ENCODE results near the gene CDK6.

Gene CDK6

DNA sequence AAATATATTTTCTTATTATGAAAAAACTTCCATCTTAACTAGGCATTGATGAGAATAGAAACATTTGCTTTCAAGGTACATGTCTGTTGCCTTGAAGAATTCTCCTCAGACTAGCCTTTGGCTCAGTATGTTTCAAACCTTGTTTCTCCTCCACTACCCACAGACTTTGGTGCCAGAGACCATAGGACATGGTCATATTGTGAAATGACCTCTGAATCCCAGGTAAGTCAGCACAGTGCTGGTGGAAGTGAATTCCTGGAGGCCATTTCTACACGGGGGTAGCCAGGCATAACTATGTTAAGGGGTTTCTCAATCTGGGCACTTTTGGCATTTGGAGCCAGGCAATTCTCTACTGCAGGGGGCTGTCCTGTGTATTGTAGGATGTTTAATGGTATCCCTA is 133.8 kb downstream of the CDK6 start:
- DNase-seq = no peak

GRCh38 chr7:92699966-92700514 is 136.3 kb downstream of the CDK6 start:
- DNase-seq = no peak

DNA sequence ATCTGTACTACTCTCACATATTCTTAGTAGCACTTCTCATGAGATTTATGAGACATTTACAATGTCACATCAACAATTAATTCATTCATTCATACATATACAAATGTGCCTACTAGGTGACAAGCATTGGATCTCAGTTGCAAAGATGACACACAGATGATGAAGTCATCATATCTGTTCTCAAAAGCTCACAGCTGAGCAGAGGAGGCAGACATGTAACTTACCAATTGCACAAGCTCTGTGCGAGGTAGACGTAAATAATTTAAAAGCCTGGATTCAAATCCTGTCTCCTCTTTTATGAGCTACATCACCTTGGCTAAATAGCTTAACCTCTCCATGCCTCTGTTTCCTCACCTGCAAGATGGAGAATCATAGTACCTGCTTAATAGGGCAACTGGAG is 136.8 kb downstream of the CDK6 start:
- DNase-seq = no peak

DNA sequence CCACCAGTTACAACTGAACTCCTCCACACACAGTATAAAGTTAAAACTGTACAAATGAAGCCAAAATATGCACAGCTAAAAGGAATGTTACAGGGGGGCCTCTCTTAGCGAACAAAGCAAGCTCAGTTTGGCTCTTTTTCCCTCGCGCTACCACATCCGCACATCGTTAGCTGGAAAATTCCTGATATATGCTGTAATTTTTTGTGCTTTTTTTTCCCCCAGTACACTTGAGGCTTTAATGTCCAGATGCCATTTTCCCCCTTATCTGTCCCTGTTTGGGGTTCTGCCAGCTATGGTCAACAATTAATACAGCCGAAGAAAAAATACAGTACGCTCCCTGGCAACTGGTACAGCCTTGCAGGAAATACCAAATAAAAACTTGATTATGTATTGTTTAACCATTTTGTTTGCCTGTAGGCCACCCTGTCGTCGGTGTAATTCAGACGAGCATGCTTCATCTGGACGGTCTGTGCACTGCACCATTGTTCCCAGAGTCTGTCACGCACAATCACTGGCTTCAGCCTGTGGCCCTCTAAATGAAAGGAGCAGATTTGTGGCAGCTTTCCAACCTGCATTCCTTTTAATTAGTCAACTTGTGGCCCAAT is 138.0 kb downstream of the CDK6 start:
- DNase-seq = no peak

DNA sequence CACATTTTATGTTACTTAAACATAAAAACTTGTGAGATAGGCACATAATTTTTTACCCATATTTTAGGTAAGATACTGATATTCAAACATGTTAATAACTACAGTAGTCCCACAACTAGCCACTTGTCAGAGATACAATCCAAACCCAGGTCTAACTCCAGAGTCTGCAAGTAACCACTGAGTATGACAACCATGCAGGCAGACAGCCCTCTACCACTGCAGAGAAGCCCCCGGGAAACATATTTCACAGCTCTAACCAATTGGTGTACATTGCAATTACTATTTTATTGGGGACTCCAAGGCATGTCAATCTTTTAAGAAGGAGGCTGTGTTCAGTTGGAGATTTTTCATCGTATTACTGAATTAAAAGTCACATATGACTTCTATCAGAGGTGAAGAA is 139.0 kb downstream of the CDK6 start:
- no peak for DNase-seq

- no peak for DNase-seq
These were observed 139.4 kb downstream of the CDK6 start for GRCh38 chr7:92697012-92697411.

GRCh38 chr7:92696584-92696983 is 139.8 kb downstream of the CDK6 start:
- DNase-seq = no peak

GRCh38 chr7:92695308-92696261 is 140.8 kb downstream of the CDK6 start:
- no peak for DNase-seq

DNA sequence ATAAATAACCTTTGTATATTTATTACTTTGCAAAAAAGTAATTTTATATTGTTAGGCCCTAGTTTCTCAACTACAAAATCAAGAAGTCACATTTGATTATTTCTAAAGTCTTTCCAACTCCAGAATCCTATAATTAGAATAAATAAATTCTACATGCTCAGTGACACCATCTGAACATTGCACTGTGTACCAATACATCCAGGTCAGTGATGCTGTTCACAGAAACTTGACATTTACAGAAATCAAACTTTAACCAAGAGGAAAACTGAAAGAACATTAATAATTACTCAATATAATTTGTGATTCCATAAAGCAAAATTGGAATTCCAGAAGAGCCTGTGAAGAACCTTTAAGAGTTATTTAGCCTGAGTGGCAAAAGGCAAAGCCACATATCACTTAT is 142.2 kb downstream of the CDK6 start:
- DNase-seq = no peak

DNA sequence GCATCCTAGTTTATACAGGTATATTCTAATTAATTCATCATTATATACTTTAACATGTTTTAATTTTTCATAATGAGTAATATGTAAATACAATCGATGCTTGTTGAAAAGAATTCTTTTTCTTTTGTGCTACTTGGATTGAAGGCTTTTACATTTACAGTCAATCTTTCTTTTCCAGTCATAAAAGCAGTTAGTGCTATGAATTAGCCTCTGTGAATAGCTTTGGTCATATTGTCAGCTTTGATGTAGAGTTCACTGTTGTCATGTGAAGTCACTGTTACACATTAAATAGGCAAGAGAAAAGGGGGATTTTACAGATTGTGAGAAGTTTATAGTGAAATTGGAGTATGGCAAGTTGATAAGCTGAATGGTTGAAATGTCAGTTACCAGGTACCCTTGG is 142.9 kb downstream of the CDK6 start:
- DNase-seq = no peak

DNA sequence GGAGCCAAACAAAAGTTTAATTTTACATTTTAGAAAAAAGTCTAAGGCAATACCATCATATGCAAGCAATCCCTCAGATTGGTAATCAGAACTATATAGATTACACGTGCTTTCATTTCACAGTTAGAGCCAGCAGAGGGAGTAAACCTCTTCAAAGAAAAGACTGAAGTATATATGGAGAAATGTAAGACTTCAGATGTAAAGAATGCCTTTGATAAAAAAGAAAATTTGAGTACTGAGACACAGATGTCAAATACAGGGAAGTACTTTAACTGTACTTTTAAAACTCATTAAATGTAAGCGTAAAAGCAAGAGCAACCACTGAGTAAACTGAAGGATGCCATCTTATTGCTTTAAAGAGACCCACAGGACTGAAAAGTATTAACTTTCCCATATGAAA is 144.8 kb downstream of the CDK6 start:
- no peak for DNase-seq

DNA sequence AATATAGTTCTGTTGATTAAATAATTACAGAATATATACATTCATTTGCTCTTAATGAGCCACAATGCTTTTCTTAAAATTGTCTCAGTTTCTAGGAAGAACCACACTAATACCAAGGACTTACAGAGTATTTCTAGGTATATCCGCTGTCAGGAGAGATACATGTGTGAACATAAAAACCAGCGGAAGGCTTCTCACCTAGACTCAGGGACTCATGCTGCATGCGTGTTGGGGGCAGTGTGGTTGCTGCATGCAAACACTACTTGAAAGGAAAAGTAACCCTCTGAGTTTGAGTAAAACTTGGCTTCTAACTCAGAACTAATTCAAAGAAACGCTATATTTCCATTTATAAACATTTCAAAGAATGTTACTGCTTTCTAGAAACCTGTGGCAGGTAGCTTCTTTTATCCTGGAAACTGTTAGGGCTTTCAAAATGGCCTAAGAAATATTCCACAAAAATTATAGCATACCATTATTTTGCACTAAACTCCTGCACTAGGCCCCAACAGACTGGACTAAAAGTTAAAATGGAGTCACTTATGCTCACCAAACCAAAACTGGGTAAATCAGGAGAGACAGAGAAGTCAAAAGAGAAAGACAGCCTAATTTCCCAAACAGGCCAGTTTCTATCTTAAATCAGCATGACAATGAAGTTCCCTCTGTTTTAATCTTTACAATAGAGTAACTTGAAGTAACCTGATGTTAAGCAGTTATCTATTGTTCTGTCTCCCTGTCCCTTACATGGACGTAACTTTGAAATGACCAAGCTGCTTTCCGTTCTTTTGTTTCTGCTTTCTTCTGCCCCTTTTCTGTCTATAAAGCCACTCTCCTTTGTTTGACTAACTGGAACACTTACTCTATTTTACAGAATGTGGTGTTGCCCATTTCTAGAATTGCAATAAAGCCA is 151.0 kb downstream of the CDK6 start:
- DNase-seq = no peak

- no peak for DNase-seq
These were observed 152.1 kb downstream of the CDK6 start for GRCh38 chr7:92684274-92684673.

DNA sequence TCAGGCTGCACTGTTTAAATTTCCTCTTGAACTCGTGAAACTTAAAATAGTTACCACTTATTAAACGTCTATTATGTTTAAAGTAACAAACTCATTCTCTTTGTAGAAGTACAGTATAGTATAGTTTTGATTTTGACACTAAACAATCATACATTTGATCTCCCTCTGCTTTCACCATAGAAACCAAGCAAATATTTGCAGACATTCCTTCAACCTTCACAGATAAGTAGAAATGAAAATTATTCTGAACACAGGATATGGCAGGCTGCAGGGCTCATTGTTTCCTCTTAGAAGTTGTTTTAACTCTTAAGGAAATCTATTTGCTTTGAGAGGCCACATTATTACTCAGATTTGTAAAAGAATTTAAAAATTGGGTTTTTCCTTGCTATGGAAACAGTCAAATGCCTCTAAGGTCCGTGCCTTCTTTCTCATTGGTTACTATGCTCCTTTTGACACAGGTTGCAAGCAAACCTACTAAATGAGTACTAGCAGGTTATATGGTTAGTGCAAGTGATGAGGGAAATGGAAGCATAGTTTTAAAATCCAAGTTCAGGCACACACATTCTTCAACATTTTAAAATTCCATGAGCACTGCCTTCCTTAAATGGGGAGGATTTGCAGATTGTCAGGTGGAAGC is 153.4 kb downstream of the CDK6 start:
- DNase-seq = no peak

- DNase-seq = no peak
These were observed 154.0 kb downstream of the CDK6 start for GRCh38 chr7:92682330-92682729.

DNA sequence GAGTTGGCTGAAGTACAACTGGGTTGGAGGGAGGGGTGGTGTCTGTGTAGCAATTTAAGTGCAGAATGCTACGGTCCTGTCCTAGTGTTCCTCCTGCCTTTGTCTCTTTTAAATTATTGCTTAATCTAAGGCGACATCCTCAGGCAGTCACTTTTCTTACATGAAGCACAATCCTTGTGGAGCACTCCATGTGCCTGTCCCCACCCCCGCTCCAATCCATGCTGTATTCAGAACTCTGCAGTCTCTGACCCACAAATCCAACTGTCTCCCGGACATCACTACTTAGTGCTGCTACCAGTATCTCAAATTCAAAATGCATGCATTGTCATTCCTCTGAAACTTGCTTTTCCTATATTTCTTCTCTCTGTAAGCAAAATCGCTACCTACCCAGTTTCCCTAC is 154.7 kb downstream of the CDK6 start:
- DNase-seq = no peak

DNA sequence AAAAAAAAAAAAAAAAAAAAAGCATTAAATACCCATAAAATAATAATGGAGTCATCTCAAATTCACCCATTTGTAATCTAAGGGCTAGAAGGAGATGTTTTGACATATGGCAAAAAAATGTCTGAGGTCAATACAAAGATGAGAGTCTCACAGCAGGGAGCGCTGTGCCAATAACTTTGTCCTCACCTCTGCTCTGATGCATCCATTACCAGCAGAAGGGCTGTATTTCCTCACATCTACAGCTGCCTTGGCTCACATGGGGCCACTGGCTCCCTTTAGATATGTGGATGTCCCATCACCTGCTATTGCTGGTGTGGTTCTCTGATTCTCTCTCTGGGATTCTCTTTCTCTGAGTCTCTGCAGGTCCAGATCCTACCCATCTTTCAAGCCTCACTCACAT is 155.9 kb downstream of the CDK6 start:
- no peak for DNase-seq

DNA sequence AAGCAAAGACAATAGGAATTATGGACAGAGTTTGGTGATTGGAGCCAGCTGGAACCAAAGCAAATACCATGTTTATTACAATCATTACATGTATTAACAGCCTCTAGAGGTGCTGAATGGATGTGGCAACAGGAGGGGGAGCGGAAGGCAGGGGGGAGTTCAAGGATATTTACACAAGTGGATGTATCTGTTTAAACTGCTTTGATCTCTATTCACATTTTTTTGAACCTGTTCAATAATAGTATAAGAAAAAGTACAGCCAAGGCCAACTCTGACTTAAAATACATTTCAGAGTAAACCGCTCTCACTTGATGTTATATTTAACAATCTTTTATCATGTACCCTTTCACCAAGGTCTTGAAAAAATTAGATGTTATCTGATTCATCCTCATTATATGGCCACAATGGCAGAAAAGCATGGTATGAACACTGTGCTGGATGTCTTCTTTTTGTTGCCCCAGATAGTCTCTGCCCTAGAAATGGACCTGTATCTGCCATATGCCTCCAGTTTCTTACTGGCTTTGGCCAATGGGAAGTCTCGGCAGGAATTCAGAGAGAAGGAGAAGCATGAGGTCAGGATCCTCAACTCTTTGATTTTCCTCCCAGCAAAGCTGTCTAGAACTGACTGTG is 158.0 kb downstream of the CDK6 start:
- no peak for DNase-seq

DNA sequence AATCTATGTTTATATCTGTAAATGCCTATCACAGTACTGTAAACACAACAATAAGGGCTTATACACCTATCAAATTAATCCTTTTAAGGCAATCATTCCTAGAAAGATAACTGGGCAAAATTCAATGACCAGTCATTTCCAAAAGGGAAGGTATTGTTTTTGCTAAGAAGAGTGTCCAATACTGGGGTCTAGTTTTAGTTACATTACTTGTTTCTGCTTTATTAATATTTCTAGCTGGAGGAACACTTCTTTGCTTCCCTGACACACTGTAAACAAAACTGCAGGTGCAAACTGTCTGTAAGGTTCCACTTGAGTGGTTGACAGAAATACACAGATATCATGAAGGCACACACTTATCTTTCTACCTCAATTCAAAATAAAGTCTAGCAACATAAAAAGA is 162.0 kb downstream of the CDK6 start:
- DNase-seq = peak; percentile 67

GRCh38 chr7:92671505-92672169 is 164.7 kb downstream of the CDK6 start:
- no peak for DNase-seq

DNA sequence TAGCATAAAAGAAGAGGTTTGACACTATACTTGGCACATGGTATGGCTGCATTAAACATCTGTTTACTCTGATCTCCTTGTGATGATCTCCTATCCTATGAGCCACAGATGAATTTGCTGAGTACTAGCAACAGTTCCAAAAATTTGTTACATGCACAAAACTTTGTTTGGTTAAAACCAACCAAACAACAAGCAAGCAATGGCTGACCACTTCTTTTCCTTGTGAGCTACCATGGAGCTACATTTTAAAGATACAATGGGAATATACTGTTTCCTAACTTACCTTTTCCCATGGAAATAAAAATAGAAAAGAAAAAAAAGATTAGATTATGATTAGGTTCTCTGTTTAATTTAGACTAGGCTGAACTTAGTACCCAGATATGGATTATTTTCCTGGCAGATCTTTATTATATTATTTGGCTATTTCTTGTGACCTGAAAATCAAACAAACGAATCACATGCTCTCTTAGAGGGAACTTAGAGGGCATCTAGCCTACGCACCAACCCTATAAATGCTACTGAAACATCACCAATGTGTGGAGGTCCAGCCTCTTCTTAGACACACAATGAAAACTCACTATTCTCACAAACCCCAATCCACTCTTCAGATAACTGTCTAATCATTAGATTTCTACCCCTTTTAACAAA is 166.0 kb downstream of the CDK6 start:
- no peak for DNase-seq

All from NCI-H2029 (cell line).